ENCODE measurements around the gene CSAD. TPM values are rescaled to one million over a fixed set of nuclear protein-coding genes. Genes with fewer than 3 reads are reported as not detected.

Gene CSAD
- polyA plus RNA-seq, 1 donor (not counting 4 experiments of a cell fraction or from before 2014, with no cell fraction given): 19.5 TPM

GRCh38 chr12:53118751-53119300, 61.9 kb downstream of the CSAD start:
- H2AFZ ChIP-seq (ENCODE audit: control insufficient read depth, low read length): no peak overlapping the region
- H3K4me2 ChIP-seq (ENCODE audit: control insufficient read depth, extremely low read depth, insufficient read depth, low read depth, low read length): no peak overlapping the region
- H3K4me3 ChIP-seq (ENCODE audit: control insufficient read depth in 2 of 3, extremely low read depth in 1 of 3, insufficient read depth in 2 of 3, low read depth in 1 of 3, low read length in 3 of 3): no peak overlapping the region
- no peaks in the 10 kb centered on the region for H4K20me1 ChIP-seq (ENCODE audit: control insufficient read depth, extremely low read depth, insufficient read depth, low read length)
- H3K4me1 ChIP-seq (ENCODE audit: control insufficient read depth, extremely low read depth, insufficient read depth, low read length): peaks cover 6% of the 10 kb centered on the region
- no peaks in the 10 kb centered on the region for H3K79me2 ChIP-seq (ENCODE audit: control insufficient read depth, insufficient read depth, low read length)
- no peaks in the 10 kb centered on the region for H3K9me3 ChIP-seq (ENCODE audit: control insufficient read depth, low read depth, low read length)
- H3K36me3 ChIP-seq (ENCODE audit: control insufficient read depth in 2 of 2, extremely low read depth in 1 of 2, insufficient read depth in 2 of 2, low read length in 2 of 2): no peaks in the 10 kb centered on the region
- H3K27ac ChIP-seq (ENCODE audit: control insufficient read depth, insufficient read depth, low read length): no peak overlapping the region
- H3K9ac ChIP-seq (ENCODE audit: control insufficient read depth, extremely low read depth, insufficient read depth, low read length): no peak overlapping the region
- dilution Hi-C loops (cut with MboI; ENCODE audit: extremely low pct_ligation_motif_present, low sequenced_read_pairs): no loop called here
- no peak for DNase-seq (ENCODE audit: low read depth, low spot score)
- no peaks in the 10 kb centered on the region for H3K27me3 ChIP-seq (ENCODE audit: control insufficient read depth, extremely low read depth, insufficient read depth, low read length)
- no peak for TF ChIP-seq CTCF (optimal IDR thresholded peaks at IDR 0.05 in 1 of 3, IDR thresholded peaks at IDR 0.05 in 1 of 3, conservative IDR thresholded peaks at IDR 0.05 in 1 of 3; ENCODE audit: extremely low read depth in 1 of 3, insufficient read depth in 2 of 3, low read length in 3 of 3)
- FAIRE-seq: no peak
- H3K9me1 ChIP-seq (ENCODE audit: control insufficient read depth, extremely low read depth, insufficient read depth, low read length): peaks cover 2% of the 10 kb centered on the region

GRCh38 chr12:53115891-53116648, 64.7 kb downstream of the CSAD start:
- no peak for FAIRE-seq
- Histone ChIP-seq H4K20me1 (ENCODE audit: control insufficient read depth, extremely low read depth, insufficient read depth, low read length) (no peaks in the 10 kb centered on the region), H3K4me1 (ENCODE audit: control insufficient read depth, extremely low read depth, insufficient read depth, low read length) (no peaks in the 10 kb centered on the region), H3K27me3 (ENCODE audit: control insufficient read depth, extremely low read depth, insufficient read depth, low read length) (no peaks in the 10 kb centered on the region), H3K9ac (ENCODE audit: control insufficient read depth, extremely low read depth, insufficient read depth, low read length) (no peak overlapping the region), H3K36me3 (ENCODE audit: control insufficient read depth in 2 of 2, extremely low read depth in 1 of 2, insufficient read depth in 2 of 2, low read length in 2 of 2) (no peaks in the 10 kb centered on the region), H3K9me1 (ENCODE audit: control insufficient read depth, extremely low read depth, insufficient read depth, low read length) (no peaks in the 10 kb centered on the region), H3K9me3 (ENCODE audit: control insufficient read depth, low read depth, low read length) (no peaks in the 10 kb centered on the region), H3K79me2 (ENCODE audit: control insufficient read depth, insufficient read depth, low read length) (no peaks in the 10 kb centered on the region), H3K4me3 (ENCODE audit: control insufficient read depth in 2 of 3, extremely low read depth in 1 of 3, insufficient read depth in 2 of 3, low read depth in 1 of 3, low read length in 3 of 3) (no peak overlapping the region), H3K4me2 (ENCODE audit: control insufficient read depth, extremely low read depth, insufficient read depth, low read depth, low read length) (no peak overlapping the region), H2AFZ (ENCODE audit: control insufficient read depth, low read length) (no peak overlapping the region), H3K27ac (ENCODE audit: control insufficient read depth, insufficient read depth, low read length) (no peak overlapping the region)
- TF ChIP-seq EZH2 (IDR thresholded peaks at IDR 0.05; ENCODE audit: low read length) (no peak), CTCF (optimal IDR thresholded peaks at IDR 0.05 in 1 of 3, IDR thresholded peaks at IDR 0.05 in 1 of 3, conservative IDR thresholded peaks at IDR 0.05 in 1 of 3; ENCODE audit: extremely low read depth in 1 of 3, insufficient read depth in 2 of 3, low read length in 3 of 3) (no peak)
- DNase-seq (ENCODE audit: low read depth, low spot score): no peak
- dilution Hi-C loops (cut with MboI; ENCODE audit: extremely low pct_ligation_motif_present, low sequenced_read_pairs): no loop called here

Data from keratinocyte (primary cell).